ENCODE results near the gene POLR3E. TPM values are rescaled to one million over a fixed set of nuclear protein-coding genes. Genes with fewer than 3 reads are reported as not detected.
A peak's percentile ranks its signal among the peaks of the same experiment; 100 is the strongest.

The POLR3E gene
- total RNA-seq, 1 experiment from 2014 or later = 70.8 TPM

GRCh38 chr16:22284637-22285036 is 12.6 kb upstream of the POLR3E start:
- no peak overlapping the region for H3K27ac Mint-ChIP-seq (ENCODE audit: unreplicated experiment)
- POLR2A ChIA-PET = no interaction called here
- BruUV-seq (replicated peaks) = no TSS peak

GRCh38 chr16:22285080-22285479 is 12.1 kb upstream of the POLR3E start:
- intact Hi-C loops (cut with micrococcal nuclease; ENCODE audit: unreplicated experiment) = no loop called here
- Mint-ChIP-seq H3K4me3 (ENCODE audit: unreplicated experiment) (no peak overlapping the region), H3K9me3 (ENCODE audit: unreplicated experiment) (no peaks in the 10 kb centered on the region), H3K27ac (ENCODE audit: unreplicated experiment) (no peak overlapping the region), H3K27me3 (ENCODE audit: insufficient read depth, unreplicated experiment) (no peaks in the 10 kb centered on the region), H3K36me3 (ENCODE audit: insufficient read depth, unreplicated experiment) (peaks cover 45% of the 10 kb centered on the region), H3K4me1 (ENCODE audit: low read depth, unreplicated experiment) (no peaks in the 10 kb centered on the region)
- CTCF ChIA-PET = no interaction called here
- POLR2A ChIA-PET = no interaction called here
- TF ChIP-seq CTCF (IDR thresholded peaks at IDR 0.05; ENCODE audit: insufficient read depth in 1 of 2, low read depth in 1 of 2, low read length in 1 of 2, severe bottlenecking in 1 of 2, unreplicated experiment in 1 of 2) = no peak
- Histone ChIP-seq H3K36me3 (ENCODE audit: control insufficient read depth, insufficient read depth, low read length) (peaks cover 1% of the 10 kb centered on the region; the same call in 1 of the 2 replicates), H3K4me1 (no peaks in the 10 kb centered on the region), H3K27me3 (replicated peaks; ENCODE audit: control insufficient read depth, insufficient read depth, low read length) (no peaks in the 10 kb centered on the region), H3K4me3 (ENCODE audit: low read depth, low read length) (no peak overlapping the region), H3K9me3 (no peaks in the 10 kb centered on the region)
- DNase-seq = no peak
- BruUV-seq (replicated peaks) = no TSS peak

More at GRCh38 chr16:22284637-22285036, 12.6 kb upstream of the POLR3E start:
- H3K9me3 Mint-ChIP-seq (ENCODE audit: unreplicated experiment) = no peaks in the 10 kb centered on the region
- TF ChIP-seq CTCF (IDR thresholded peaks at IDR 0.05; ENCODE audit: insufficient read depth in 1 of 2, low read depth in 1 of 2, low read length in 1 of 2, severe bottlenecking in 1 of 2, unreplicated experiment in 1 of 2) = no peak
- no peak overlapping the region for H3K4me3 Mint-ChIP-seq (ENCODE audit: unreplicated experiment)
- Histone ChIP-seq H3K9me3 (no peaks in the 10 kb centered on the region), H3K4me3 (ENCODE audit: low read depth, low read length) (no peak overlapping the region), H3K36me3 (ENCODE audit: control insufficient read depth, insufficient read depth, low read length) (peaks cover 1% of the 10 kb centered on the region; the same call in 1 of the 2 replicates), H3K27me3 (replicated peaks; ENCODE audit: control insufficient read depth, insufficient read depth, low read length) (no peaks in the 10 kb centered on the region), H3K4me1 (no peaks in the 10 kb centered on the region)
- CTCF ChIA-PET = no interaction called here
- intact Hi-C loops (cut with micrococcal nuclease; ENCODE audit: unreplicated experiment) = no loop called here
- no peaks in the 10 kb centered on the region for H3K27me3 Mint-ChIP-seq (ENCODE audit: insufficient read depth, unreplicated experiment)
- H3K4me1 Mint-ChIP-seq (ENCODE audit: low read depth, unreplicated experiment) = no peaks in the 10 kb centered on the region
- H3K36me3 Mint-ChIP-seq (ENCODE audit: insufficient read depth, unreplicated experiment) = peaks cover 47% of the 10 kb centered on the region
- peak in 1 of 2 experiments; percentile 15 for DNase-seq

- H3K9me3 ChIP-seq = no peaks in the 10 kb centered on the region
- no peaks in the 10 kb centered on the region for H3K27me3 ChIP-seq (replicated peaks; ENCODE audit: control insufficient read depth, insufficient read depth, low read length)
- no peaks in the 10 kb centered on the region for H3K36me3 ChIP-seq (ENCODE audit: control insufficient read depth, insufficient read depth, low read length)
- POLR2A ChIA-PET = no interaction called here
- peak overlapping the region; percentile 50 for H3K27ac Mint-ChIP-seq (ENCODE audit: unreplicated experiment)
- no peaks in the 10 kb centered on the region for H3K36me3 Mint-ChIP-seq (ENCODE audit: insufficient read depth, unreplicated experiment)
- CTCF ChIA-PET = no interaction called here
- intact Hi-C loops (cut with micrococcal nuclease; ENCODE audit: unreplicated experiment) = no loop called here
- no peaks in the 10 kb centered on the region for H3K27me3 Mint-ChIP-seq (ENCODE audit: insufficient read depth, unreplicated experiment)
- TF ChIP-seq CTCF (IDR thresholded peaks at IDR 0.05; ENCODE audit: insufficient read depth in 1 of 2, low read depth in 1 of 2, low read length in 1 of 2, severe bottlenecking in 1 of 2, unreplicated experiment in 1 of 2) = no peak
- no peaks in the 10 kb centered on the region for H3K4me1 Mint-ChIP-seq (ENCODE audit: low read depth, unreplicated experiment)
- no peak overlapping the region for H3K4me3 ChIP-seq (ENCODE audit: low read depth, low read length)
- no peaks in the 10 kb centered on the region for H3K4me1 ChIP-seq
- DNase-seq = no peak
- BruUV-seq (replicated peaks) = no TSS peak
- no peak overlapping the region for H3K4me3 Mint-ChIP-seq (ENCODE audit: unreplicated experiment)
- H3K9me3 Mint-ChIP-seq (ENCODE audit: unreplicated experiment) = no peaks in the 10 kb centered on the region
These were observed 6.2 kb upstream of the POLR3E start for GRCh38 chr16:22291020-22291419.
